Mammary microvascular endothelial cell (primary cell): Measurements from ENCODE around the gene XK. TPM values are rescaled to one million over a fixed set of nuclear protein-coding genes. Genes with fewer than 3 reads are reported as not detected.

Experiments
- total RNA-seq: library from RNA; depleted of rRNA; stranded (reverse); fragments of >200 nt; gene quantifications from 2 replicates; pipeline ENCODE4 v1.2.3, GENCODE V29; 2015

XK gene, protein sequence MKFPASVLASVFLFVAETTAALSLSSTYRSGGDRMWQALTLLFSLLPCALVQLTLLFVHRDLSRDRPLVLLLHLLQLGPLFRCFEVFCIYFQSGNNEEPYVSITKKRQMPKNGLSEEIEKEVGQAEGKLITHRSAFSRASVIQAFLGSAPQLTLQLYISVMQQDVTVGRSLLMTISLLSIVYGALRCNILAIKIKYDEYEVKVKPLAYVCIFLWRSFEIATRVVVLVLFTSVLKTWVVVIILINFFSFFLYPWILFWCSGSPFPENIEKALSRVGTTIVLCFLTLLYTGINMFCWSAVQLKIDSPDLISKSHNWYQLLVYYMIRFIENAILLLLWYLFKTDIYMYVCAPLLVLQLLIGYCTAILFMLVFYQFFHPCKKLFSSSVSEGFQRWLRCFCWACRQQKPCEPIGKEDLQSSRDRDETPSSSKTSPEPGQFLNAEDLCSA
- total RNA-seq, result under 0.01 and 0.07 TPM in 2 replicates

DNA sequence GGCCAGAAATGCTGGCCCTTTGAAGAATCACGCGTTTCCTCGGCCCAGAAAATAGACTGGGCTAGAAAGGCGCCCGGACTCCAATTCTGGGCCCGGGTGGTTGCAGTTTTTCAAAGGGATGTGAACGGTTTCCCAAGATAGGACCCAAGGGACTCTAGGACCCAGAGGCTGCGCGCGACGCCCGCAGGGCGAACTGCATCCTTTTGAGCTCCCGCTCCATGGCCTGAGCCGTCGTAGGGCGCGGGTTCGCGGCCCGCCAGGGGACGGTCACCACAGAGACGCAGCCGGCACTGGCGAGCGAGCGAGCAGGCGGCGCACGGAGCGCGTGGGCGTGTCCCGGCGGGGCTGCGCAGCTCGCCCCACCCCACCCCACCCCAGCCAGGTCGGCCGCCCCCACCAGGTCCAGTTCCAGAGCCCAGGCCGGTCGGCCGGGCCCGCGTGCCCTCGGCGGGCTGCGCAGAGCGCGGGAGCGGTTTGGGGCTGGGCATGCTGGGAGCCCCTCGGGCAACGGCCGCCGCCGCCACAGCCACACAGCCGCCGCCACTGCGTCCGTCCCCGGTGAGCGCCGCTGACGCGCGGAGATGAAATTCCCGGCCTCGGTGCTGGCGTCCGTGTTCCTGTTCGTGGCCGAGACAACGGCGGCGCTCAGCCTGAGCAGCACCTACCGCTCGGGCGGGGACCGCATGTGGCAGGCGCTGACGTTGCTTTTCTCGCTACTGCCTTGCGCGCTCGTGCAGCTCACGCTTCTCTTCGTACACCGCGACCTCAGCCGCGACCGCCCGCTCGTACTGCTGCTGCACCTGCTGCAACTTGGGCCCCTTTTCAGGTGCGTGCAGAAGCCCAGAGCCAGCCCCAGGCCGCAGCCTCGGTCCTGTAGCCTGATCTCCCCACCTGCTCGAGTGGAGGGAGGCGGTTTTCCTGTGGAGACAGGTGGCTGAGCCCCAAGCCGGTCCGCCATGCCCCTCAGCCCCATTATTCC is at the start of gene XK:
TSS of gene XK (plus strand) at position 411 of the 979 bp plus-strand sequence. CDS start at position 582, 171 bp downstream.

DNA sequence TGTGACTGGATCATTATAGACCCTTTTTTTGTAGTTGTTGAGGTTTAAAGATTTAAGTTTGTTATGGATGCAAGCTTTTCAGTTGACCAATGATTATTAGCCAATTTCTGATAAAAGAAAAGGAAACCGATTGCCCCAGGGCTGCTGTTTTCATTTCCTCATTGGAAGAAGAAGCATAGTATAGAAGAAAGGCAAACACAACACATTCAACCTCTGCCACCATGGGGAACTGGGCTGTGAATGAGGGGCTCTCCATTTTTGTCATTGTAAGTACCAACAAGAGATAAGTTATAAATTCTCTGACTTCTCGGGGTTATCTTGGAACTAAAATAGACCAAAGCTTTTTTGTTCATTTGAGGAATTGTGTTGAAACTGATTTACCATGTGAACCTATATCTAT is 94.3 kb downstream of the XK start, which contains the start of gene CYBB:
TSS of gene CYBB (plus strand) at position 203 of the 400 bp plus-strand sequence. CDS start at position 222, 19 bp downstream.

Other genes with a start within 250 kb of the XK start
- gene LANCL3, start 114.1 kb upstream of the XK start, total RNA-seq, result 0.84 and 3.5 TPM in 2 replicates
- not detected in 2 replicates for gene CYBB, start 94.3 kb downstream of the XK start, total RNA-seq
- 34.3 and 38.7 TPM in 2 replicates for gene DYNLT3, start 161.8 kb downstream of the XK start, total RNA-seq